NCI-H82 (cell line): ENCODE data around the gene SFRP5.

Experiments
- DNase-seq: peaks from one replicate; lab custom pipeline; 2025; lab: John Stamatoyannopoulos, UW

SFRP5 gene

DNA sequence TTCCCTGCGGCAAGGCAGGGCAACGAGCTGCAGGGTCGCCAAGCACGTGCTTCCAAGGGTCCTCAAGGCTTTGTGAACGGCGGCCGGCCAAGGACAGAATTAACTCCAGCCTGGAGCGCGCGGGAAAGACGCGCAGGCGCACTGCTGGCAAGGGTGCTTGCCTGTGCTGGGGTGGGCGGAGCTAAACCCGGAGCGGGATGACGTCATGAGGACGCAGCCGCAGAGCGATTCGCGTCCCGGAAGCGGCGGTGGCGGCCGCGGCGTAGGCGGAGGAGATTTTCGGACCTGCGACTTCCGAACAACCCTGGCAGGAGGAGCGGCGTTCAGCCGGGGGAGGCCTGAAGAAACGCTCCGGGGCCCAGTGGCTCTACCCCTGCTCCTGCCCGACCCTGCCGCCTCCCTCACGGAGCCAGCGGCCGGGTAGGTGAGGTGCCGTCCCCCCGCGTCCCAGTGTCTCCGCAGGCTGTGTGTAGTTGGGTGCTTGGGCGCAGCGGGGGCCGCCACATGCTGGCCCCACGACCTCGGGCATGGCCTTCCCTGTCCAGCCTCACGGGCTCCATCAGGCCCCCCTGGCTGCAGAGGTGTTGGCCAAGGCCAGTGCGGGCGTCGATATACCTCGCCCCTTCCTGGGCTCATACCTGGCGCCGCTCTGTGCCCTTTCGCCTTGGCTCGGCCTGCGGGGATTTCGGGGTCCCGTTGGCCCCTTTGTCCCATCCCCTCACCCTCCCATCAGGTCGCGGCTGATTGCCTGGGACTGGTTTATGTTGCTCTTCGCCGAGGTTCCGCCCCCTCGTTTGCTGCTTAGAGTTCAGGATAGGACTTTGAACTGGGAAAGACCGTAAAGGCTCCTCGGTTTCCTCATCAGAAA lies 34.7 kb downstream of the SFRP5 start, which contains the start of gene ZFYVE27:
Gene ZFYVE27, plus strand, starts transcription at position 227 of the 868 bp plus-strand sequence. CDS start 1,350 bp downstream, outside the sequence.
- DNase-seq, result peak; percentile 94

DNA sequence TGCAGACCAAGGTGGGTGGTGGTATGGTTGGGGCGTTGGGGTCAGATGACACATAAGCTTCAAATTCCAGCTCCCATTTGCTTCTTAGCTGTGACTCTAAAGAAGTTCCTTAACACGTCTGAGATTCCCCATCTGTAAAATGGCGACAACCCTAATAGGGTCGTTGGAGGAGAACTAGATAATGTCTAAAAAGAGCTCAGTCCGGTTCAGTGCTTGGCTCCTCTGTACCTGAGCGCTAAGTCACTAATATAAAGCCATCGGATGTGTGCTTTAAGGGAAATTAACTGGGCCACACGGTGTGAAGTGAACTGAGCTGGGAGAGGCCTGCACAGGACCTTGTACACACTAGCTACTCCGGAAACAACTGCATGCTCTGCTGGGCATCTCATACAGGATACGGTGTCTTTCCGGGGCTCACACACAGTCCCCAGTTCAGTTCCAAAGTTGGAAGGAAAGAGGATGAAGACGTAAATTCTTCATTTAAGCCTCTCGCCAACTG lies 35.3 kb downstream of the SFRP5 start:
- no peak for DNase-seq

GRCh38 chr10:97734021-97734420 lies 37.8 kb downstream of the SFRP5 start:
- DNase-seq, result no peak

DNA sequence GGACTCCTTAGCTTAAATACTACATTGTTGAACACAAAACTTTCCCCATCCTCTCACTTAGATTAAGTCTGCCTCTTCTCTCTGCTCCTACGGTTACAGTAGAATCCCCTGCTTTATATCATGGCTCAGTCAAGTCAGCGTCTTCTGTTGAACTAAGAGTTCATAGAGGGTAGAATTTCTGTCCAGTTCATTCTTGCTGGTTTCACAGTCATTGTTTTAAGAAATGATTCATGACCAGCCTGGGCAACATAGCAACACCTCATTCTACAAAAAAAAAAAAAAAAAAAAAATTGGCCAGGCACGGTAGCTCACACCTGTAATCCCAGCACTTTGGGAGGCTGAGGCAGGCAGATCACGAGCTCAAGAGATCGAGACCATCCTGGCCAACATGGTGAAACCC lies 38.5 kb downstream of the SFRP5 start:
- no peak for DNase-seq

DNA sequence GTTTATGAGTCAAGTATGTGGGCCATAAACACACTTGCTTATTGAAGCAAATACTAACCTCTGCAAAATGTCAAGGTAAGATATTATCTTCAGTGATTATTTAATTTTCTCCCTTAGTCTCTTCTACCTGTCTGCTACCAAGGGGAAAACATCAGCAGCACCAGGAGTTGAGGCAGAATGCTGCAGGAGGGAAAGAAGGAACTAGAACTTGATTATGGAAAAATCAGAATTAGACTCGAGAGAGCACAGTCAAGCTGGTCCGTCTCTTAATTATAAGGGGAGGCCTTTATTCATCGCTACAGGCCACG lies 39.8 kb downstream of the SFRP5 start:
- no peak for DNase-seq

DNA sequence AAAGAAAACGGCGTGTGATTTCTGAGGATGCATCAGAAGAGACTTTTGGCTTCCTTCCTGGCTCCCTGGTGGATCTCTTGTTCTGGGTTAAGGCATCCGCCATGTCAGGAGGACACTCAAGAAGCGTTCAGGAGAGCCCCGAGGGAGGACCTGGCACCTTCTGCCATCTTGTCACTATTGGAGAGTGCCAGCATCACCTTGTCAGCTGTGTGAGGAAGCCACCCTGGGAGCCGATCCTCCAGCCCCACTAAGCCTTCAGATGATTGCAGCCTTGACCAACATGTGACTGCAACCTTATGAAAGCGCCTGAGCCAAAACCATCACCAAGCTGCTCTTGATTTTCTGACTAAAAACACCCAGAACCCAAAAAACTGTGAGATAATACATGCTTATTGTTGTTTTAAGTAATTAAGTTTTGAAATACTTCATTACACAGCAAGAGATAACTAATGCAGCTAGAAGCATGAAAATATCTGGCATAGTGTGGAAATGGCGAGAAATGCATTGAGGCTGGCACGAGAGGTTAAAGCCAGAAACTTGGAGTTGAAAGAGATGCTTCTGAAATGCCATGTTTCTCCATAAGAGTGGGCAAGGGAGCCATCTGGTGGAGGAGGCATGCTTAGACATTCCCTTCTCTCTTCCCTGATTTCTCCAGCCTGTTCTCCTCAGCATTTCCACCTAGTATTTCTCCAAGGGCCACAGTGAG lies 40.3 kb downstream of the SFRP5 start:
- DNase-seq, result peak; percentile 80

DNA sequence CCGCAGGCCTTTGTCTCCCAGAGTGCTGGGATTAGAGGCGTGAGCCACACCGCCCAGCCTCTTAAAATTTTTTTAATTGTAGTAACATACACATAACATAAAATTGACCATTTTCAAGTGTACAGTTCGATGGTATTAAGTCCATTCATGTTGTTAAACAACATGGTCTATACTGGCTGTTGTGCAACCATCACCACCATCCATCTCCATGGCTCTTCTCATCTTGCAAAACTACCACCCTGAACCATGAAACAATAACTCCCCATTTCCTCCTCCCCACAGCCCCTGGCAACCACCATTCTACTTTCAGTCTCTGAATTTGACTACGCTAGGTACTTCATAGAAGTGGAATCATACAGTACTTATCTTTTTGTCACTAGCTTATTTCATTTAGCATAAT lies 42.8 kb downstream of the SFRP5 start:
- DNase-seq, result no peak

DNA sequence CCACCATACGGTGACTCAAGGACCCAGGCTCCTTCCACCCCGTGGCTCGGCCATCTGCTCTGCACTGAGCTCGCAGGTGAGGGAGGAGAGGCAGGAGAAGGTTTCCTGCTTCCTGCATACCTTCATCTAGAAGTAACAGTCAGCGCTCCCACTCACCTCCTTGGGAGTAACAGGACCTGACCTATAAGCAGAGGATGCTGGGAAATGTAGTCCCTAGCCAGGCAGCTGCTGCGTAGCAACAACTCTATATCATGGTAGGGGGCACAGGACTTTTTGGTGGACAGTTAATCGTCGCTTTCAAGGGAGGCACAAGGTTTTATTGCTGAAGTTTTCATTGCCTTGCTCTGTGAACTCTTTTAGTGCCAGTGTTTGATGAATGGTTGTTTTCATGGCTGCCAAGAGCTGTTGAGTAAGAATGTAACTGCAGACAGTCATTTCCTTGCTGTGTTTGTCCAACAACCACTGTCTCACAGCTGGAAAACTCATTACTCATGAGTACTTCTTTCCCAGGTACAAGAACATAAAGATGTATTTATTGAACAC lies 45.1 kb downstream of the SFRP5 start:
- peak; percentile 59 for DNase-seq

- DNase-seq, result no peak
Observed at GRCh38 chr10:97724341-97724941, 47.4 kb downstream of the SFRP5 start.

DNA sequence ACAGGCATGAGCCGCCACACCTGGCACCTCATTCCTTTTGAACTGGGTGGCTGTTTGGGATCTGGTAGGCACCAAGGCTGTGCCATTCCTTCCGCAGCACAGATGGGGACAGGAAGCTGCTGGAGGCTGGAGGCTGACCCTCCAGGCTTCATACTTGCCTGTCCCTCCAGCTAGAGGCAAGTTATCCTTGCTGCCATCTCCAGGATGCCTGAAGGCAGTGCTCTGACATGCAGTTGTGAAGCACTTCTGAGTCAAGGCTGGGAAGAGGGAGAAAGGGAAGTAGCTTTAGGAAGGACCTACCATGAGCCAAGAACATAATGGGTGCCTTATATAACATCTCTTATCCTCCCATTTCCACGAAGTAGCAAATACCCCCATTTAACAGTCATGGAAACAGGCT lies 48.8 kb downstream of the SFRP5 start:
- no peak for DNase-seq

- DNase-seq, result no peak
Observed at GRCh38 chr10:97721871-97722780, 49.7 kb downstream of the SFRP5 start.

DNA sequence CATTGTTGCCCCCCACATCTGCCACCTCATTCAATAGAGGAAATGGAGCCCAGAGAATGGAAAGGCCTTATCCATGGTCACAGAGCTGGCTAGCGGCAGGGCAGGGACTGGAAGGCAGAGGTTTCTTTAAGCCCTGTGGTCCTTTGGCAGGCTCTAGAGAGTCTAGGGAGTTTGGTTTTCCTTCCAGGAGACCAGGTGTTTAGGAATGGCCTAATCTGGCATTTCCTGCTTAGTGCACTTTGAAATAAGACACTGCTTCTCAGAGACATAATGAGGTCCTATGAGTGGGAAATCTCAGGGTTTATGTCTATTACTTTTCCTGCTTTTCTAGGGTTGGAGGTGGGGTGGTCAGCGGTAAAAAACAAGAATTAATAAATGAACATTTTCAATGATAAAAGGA lies 52.2 kb downstream of the SFRP5 start:
- DNase-seq, result peak; percentile 67

DNA sequence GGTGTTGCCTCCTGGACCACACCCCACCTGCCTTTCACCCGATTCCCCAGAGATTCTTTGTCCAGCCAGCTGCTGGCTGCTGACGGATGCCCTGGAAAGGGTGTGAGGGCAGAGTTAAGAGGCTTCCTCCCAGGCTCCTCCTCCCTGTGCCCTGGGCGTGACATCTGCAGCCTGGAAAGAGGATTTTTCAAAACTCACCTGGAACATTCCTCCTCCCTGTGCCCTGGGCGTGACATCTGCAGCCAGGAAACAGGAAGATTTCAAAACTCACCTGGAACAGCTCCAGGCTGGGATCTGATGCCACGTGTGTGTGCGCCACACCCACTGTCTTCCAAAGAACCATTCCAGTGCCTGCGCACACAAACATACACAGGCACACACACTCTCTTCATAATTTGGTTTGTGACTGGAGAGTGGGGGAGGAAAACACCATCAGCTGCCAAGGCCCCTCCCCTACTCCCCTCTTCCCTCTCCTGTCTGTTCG lies 53.1 kb downstream of the SFRP5 start:
- DNase-seq, result peak; percentile 52

DNA sequence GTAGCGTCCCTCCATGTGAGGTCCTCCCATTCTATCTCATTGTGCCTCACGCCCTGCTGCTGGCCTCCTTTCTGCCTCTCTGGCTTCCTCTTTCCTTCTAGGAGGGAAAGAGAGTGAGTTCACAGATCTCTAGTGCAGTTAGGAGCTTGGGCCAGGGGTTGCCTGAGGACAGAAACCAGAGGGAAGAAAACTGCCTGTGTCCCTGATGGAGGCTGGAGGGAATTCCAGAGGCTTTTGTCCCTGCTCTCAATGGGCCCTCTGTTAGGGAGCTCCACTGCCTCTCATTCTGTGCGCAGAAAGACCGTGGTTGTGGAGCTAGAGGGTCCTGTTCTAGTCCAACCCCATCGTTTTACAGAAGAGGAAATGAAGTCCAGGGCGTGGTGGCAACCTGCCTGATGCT lies 53.6 kb downstream of the SFRP5 start:
- DNase-seq, result no peak

DNA sequence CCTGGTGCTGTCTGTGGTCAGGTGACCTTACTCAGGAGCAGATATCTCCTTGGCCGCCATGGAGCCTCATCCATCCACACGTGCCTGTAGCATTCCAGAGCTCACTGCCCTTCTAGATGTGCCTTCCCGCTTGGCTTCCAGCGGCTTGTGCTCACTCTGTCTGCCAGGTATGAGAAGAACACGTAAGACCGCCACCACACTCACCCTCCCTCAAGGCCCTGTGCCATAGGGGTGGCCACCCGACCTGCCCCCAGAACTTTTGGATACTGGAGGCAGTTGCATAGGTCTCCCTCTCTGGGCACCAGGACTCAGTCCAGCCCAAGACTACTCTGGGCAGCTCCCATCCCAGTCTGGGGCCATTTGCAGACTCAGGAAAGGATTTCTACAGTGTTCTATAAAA lies 54.2 kb downstream of the SFRP5 start:
- no peak for DNase-seq
